ENCODE measurements around the gene ITPRIPL2.
A peak's percentile ranks its signal among the peaks of the same experiment; 100 is the strongest.

Gene ITPRIPL2

GRCh38 chr16:19145010-19145409 lies 31.2 kb downstream of the ITPRIPL2 start:
- DNase-seq, result no peak

DNA sequence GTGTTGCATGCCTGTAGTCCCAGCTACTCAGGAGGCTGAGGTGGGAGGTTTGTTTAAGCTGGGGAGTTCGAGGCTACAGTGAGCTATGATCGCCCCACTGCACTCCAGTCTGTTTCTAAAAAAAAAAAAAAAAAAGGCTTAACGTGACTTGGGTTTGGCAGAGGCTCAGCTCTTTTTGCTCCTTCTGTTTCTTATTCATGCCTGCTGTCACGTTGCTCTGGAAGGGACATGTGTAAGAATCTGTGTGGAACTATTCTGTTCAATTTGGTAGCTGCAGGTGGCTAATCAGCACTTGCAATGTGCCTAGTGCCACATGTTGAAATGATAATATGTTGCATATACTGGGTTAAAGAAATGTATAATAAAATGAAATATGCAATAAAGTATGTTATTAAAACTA lies 33.4 kb downstream of the ITPRIPL2 start:
- no peak for DNase-seq

DNA sequence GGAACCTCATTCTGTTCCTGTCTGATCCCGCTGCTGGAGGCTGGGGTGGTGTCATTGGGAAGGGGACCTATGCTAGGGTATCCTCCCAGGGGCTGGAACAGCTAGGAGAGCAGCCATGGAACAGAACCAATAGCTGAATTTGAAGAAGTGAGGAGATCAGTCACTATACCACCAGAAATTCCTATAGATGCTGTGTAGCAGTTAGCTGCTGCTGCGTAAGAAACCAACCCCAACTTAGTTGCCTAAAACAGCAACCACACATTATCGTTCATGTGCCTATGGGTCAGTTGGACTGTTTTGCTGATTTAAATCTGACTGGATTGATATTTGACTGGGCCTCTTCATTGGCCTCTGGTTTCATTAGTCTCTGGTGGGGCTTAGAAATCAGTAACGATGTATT lies 33.9 kb downstream of the ITPRIPL2 start:
- no peak for DNase-seq

GRCh38 chr16:19148189-19148588 lies 34.4 kb downstream of the ITPRIPL2 start:
- no peak for DNase-seq

GRCh38 chr16:19151310-19151709 lies 37.5 kb downstream of the ITPRIPL2 start:
- no peak for DNase-seq

DNA sequence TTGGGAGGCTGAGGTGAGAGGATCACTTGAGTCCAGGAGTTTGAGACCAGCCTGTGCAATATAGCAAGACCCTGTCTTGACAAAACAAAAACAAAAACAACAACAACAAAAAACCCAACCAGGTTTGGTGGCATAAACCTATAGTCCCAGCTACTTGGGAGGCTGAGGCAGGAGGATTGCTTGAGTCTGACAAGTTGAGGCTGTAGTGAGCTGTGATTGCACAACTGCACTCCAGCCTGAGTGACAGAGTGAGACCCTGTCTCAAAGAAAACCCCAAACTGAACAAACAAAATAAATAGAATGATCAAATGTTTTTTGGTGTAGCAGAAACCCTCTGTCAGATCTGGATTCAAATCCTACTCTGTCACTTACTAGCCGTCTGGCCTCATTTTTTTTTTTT lies 38.3 kb downstream of the ITPRIPL2 start:
- no peak for DNase-seq

GRCh38 chr16:19153876-19154275 lies 40.1 kb downstream of the ITPRIPL2 start:
- no peak for DNase-seq

GRCh38 chr16:19162085-19162484 lies 48.3 kb downstream of the ITPRIPL2 start:
- DNase-seq, result no peak

DNA sequence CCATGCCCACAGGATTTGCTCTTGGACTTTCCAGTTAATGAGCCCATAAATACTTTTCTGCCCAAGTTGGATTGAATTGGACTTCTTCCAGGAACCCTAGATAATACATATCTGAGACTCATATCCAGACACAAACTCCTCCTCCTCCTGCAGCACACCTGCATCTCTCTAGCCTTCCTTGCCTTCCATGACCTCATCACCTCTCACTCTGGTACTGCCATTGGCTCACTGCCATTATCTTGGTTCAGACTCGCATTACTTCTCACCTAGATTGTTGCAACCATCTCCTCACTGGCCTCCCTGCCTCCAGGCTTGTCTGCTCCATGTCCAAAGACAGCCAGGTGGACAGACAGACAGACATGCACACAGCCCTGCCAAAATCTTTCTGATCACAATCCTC lies 49.5 kb downstream of the ITPRIPL2 start:
- DNase-seq, result no peak

DNA sequence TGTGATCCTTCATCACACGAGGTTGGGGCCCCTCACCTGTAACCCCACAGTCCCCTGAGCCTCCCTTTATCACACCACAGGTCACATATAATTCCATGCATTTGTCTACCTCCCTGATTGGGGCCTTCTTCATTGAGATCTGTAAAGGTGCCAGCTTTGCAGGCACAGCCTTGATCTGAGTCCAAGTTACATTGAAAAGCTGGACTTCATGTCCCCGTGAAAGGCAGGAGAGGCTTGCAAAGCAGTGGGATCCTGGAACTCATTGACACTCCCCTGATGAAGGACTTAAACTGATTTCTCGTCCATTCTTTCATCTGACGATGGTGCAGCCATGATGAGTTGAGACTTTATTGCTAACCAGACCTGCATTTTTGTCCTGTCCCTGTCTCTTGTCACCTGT lies 50.5 kb downstream of the ITPRIPL2 start:
- DNase-seq, result no peak

DNA sequence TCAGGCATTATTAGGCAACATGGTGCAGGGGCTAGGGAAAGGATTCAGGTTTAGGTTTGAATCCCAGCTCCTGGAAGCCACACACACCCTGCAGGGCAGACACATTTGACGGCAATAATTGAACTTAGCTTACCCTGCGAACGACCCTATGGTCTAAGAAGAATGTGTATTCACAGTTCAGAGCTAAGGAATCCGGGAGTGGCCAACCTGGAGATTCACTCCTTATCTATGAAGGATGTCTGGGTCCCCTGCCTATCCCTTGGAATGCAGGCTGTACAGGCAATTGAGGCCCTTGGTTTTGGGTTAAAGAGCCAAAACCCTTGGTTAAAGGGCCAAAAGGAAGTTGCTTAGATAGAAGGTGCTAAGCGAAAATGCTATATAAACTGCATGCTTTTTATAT lies 51.3 kb downstream of the ITPRIPL2 start:
- no peak for DNase-seq

GRCh38 chr16:19166500-19166899 lies 52.7 kb downstream of the ITPRIPL2 start:
- DNase-seq, result no peak

DNA sequence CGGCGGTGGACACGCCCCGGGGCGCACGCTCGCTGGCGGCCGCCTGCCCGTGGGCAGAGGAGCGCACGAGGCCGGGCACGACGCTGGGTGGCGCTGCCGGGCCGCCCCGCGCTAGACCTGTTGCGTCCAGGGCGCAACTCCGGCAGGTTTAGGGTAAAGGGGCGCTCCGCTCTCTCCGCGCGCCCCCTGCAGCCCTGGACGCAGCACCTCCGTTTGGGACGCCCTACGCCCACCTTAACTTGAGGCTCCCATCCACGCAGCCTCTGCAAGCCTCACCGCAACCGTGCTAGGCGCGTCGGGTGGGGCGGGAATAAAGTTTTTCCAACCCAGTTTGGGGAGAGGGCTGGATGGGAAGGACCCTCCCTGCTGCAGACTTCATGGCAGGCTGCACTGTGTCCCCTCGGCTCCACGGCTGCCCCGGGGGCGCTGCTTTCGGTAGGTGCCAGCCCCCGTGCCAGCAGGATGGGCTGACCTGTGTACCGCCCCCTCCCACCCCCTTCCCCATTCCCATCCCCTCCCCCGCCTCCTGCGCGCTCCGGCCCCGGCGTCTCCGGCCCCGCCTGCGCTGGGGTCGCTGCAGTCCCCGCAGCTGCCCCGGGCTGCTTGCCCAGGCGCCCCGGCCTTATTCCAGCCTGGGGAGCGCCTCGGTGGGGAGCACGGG lies 54.1 kb downstream of the ITPRIPL2 start, which contains the start of gene SYT17:
Gene SYT17, plus strand, starts transcription at position 531 of the 661 bp plus-strand sequence. CDS start 407 bp downstream, outside the sequence.
- DNase-seq, result peak; percentile 55

DNA sequence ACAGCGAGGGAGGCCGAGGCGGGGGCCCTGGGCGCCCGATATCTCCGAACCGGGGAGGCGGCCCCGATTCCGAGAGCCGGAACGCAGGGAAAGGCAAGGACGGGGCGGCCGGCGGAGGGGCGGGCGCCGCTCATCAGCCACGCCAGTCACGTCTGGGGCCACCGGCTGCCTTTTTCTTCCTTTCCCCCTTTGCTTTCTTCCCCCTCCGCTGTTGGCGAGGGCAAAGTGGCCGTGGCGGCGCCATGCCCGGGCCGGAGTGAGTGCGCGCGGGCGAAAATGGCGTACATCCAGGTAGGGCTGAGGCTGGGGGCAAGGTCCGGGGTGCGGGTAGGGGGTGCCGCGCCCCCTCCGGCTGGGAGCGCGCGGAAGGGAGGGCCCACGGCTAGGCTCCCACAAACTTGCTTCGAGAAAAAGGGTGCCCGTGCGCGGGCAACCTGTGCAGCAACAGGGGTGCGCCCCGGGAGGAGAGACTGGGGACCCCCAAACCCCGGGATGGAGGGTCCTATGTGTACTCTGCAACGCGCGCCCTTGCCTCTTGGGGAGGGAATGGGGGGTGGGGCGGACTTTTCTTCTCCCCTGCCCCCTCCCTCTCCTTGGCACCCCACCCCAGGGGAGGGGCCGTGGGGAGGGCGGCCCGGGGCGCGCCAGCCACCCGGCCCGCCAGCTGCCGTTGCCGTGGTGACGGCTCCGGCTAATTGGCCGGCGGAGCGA lies 54.8 kb downstream of the ITPRIPL2 start:
- no peak for DNase-seq

DNA sequence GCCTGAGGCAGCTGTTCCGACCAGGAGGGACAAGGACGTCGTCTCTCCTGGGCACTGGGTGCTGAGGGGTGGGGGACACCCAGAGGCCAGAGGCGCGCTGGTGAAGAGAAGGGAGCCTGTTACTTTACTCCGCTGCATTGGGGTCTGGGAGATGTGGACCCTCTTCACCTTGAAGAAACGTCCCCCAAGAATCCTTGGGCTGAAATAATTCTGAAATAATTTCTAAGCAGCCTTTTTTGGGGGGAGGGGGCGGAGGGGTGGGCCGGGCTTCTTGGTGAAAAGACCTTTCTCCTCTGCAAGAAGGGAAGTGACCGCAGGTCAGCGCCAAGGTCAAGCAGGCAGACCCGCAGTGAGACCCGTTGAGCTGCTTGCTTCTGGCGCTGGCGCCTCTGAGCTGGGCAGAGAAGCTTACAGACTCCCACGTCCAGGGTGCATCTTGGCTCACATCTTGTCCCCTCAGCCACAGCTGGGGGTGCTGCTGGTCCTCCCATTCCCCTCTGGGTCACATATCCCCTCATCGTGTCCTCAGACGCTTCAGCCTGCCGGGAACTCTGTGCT lies 55.4 kb downstream of the ITPRIPL2 start:
- no peak for DNase-seq

DNA sequence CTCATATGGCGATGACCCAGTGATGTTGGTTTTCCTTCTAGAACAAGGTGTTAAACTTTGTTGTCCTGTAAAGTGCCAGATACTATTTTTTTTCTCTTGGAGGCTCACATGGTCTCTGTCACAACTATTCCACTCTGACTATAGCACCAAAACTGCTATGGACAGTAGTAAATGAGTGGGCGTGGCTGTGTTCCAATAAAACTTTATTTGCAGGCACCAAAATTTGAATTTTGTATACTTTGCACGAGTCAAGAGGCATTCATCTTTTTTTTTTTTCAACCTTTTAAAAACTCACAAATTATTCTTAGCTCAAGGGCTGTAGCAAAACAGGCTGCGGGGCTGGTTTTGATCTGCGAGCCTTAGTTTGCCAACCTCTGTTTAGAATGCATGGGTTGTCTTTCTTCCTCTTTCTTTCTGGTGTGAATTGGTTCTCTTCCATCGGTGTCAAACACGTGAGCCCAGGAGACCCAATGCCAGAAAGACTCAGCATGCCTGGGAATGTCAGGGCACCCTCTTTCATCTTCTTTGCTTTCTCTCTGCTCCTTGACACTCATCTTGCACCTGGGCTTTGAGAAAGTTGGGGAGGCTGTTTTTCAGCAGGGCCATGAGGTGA lies 56.4 kb downstream of the ITPRIPL2 start:
- DNase-seq, result no peak

Measured in CD4-positive, alpha-beta T cell treated with Interferon gamma for 1 hour (primary cell).